AG10803 (cell line): ENCODE data around the gene NISCH.

Experiments
- DNase-seq: peaks from one replicate; pipeline ENCODE4 v3.0.0; 2010; ENCODE audit warnings: low read depth
- H3K4me3 ChIP-seq: 2 replicates; pipeline ENCODE4 v1.5.1; 2011; ENCODE audit warnings: mild to moderate bottlenecking, low read length, control low read depth
- TF ChIP-seq, protein P1 (sequence below): conservative IDR thresholded peaks from 2 replicates; pipeline ENCODE4 v1.5.1; 2011; ENCODE audit warnings: mild to moderate bottlenecking, low read length, control low read depth, inconsistent platforms

The NISCH gene

DNA sequence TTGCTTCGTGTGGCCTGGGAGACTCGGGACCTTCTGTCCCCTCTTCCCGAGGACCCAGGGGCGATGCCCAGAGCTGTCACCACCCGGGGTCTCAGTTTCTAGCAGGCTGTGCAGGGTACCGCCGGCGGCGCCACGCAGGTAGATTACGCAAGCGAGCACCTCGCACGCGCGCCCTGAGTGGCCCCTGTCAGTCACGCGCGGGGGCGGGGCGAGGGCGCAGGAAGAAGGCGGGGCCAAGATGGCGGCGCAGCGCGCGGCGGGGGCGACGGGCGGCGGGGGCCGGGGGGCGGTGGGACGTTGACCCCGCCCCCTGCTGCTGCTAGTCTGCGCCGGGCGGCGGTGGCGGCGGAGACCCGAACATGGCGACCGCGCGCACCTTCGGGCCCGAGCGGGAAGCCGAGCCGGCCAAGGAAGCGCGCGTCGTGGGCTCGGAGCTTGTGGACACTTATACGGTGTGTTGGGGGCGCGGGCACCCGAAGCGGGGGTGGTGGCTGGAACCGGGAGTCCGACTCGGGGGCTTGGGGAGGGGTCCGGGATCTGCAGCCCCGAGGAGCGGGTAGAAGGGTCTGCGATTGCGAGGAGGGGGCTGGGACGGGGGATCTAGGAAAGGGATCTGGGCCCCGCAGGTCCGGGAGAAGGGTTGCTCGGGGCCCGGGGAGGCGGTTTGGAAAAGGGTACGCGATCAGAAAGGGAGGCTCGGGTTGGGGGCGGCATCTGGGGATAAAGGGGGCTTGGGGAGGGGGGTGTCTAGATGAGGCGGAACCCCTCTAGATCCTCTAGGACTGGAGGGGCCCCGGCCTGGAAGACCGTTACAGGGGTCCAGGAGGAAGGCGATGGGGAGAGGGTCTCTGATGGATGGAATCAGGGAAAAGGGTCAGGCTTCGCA, at the start of gene NISCH:
NISCH (plus strand) TSS at position 322 of the 886 bp plus-strand sequence; CDS start at position 360, 38 bp downstream.
- TF ChIP-seq, protein P1, sequence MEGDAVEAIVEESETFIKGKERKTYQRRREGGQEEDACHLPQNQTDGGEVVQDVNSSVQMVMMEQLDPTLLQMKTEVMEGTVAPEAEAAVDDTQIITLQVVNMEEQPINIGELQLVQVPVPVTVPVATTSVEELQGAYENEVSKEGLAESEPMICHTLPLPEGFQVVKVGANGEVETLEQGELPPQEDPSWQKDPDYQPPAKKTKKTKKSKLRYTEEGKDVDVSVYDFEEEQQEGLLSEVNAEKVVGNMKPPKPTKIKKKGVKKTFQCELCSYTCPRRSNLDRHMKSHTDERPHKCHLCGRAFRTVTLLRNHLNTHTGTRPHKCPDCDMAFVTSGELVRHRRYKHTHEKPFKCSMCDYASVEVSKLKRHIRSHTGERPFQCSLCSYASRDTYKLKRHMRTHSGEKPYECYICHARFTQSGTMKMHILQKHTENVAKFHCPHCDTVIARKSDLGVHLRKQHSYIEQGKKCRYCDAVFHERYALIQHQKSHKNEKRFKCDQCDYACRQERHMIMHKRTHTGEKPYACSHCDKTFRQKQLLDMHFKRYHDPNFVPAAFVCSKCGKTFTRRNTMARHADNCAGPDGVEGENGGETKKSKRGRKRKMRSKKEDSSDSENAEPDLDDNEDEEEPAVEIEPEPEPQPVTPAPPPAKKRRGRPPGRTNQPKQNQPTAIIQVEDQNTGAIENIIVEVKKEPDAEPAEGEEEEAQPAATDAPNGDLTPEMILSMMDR = no peak
- DNase-seq = peak; percentile 67

DNA sequence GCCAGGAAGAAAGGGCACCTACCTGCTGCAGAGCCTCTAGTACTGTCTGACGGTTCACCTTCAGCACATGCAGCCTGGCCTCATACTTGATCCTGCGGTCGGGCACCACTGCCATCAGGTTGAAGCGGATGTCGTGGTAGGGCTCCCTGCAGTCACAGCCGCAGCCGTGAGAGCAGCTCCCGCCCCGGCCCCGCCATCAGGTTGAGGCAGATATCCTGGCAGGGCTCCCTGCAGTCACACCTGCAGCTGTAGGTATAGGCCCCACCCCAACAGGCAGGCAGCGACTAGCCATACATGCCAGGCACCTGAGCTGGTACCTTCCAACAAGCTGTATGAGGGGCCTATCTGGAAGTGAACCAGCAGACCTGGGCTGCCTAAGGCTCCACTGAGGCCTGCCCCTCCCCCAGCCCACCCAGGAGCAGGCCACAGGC, 49.2 kb upstream of the NISCH start:
- H3K4me3 ChIP-seq = no peak overlapping the region

More for the DNA sequence above, at the start of gene NISCH:
- H3K4me3 ChIP-seq = peak within 1 kb of the TSS; percentile 86

DNA sequence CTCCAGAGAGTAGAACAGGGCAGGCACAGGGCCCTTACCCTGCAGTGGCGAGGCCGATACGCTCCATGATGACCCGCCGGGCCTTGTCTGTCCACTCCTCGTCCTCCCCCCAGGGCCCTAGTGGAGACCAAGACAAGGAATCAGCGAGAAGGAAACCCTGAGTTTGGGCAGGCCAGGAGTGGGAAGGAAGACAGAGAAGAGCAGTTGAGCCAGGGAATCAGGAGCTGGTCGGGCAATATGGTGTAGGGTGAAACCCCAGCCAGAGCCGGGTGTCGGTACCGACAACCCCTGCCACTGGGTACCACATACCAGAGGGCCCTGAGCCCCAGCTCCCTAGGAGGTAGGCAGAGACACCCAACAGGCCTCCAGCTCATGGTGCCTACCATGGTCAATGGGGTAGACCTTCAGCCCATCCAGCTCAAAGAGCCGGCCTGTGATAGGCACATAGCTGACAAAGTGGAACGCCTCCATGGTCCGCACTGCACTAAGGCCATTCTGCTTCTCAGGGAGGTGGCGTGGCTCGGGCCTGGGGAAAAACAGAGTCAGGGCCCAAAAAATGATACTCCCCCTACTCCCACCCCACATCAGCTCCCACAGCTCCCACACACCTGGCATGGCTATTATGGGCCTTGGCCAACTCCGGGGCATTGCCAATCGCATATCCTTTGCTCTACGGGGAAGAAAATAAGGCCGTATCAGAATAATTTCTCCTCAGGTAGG, 48.5 kb upstream of the NISCH start:
- TF ChIP-seq, protein P1 = no peak
- DNase-seq = no peak

More for the DNA sequence above, 49.2 kb upstream of the NISCH start:
- no peak for DNase-seq
- TF ChIP-seq, protein P1 = no peak

DNA sequence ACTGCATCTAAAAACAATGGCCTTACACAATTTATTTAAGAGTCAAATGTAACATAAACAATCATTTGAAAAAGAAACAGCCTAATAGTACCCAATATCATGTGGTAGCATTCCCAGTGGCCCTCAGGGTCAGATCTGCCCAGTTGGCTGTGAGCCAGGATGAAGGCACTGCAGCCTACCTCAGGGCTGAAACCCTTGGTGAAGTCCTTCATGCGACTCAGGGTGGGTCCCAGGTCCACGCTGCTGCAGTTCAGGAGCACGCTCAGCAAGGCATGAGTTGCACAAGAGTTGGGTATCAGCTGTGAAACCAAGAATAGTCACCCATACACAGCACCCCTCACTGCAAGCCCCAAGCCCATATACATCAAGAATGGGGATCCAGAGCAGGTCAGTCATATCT, 47.6 kb upstream of the NISCH start:
- no peak for DNase-seq
- no peak overlapping the region for H3K4me3 ChIP-seq
- TF ChIP-seq, protein P1 = no peak

More for the DNA sequence above, 48.5 kb upstream of the NISCH start:
- H3K4me3 ChIP-seq = no peak overlapping the region

DNA sequence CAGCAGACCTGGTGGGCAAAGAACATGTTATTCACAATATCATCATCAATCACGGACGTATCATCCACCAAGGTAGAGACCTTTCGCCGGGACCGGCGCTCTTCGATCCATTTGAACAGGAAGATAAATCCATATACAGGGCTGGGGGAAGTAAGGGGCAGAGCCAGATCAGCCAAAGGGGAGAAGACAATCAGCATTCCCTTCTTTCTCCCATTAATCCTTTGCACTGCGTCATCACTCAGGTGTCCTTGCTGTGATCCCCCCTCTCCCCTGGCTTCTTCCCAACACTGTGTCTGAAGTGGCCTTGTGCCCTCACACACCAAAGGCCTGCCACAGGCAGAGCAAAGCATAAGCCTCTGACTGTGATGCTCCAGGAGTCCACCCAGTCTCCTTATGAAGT, 46.9 kb upstream of the NISCH start:
- TF ChIP-seq, protein P1 = no peak
- no peak for DNase-seq
- peak overlapping the region; percentile 97 for H3K4me3 ChIP-seq

DNA sequence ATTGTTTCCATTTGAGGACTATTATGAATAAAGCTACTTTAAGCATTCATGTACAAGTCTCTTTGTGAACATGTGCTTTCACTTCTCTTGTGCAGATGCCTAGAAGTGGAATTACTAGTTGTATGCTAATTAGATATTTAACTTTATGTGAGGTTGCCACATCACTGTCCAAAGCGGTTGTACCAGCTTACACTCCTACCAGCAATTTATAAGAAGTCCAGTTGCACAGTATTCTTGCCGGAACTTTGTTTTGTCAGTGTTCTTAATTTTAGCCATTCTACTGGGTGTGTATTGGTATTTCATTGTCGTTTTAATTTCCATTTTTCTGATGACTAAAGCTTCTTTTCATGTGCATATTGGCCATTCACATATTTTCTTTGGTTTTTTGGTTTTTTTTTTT, 39.6 kb upstream of the NISCH start:
- no peak for DNase-seq
- TF ChIP-seq, protein P1 = no peak
- no peak overlapping the region for H3K4me3 ChIP-seq
